Lung (tissue), 12 donors: ENCODE data around the gene VSNL1. TPM values are rescaled to one million over a fixed set of nuclear protein-coding genes. Genes with fewer than 3 reads are reported as not detected.

Experiments used
- ATAC-seq: fragments of 200-7000 bp; cut with Tn5 transposase; one replicate; pipeline ENCODE4 v1.9.1; 2020; ENCODE audit warnings: moderate number of reproducible peaks; ENCODE audit not compliant: insufficient read depth, low FRiP score
- DNase-seq, 3 donors: peaks; one replicate each; pipeline ENCODE4 v3.0.0-alpha.2; 2013 to 2017
- H3K27ac ChIP-seq, 2 donors: one replicate each; pipeline ENCODE4 v1.5.1; 2013; ENCODE audit warnings: mild to moderate bottlenecking in 2 of 2, moderate library complexity in 2 of 2, control low read depth in 1 of 2, inconsistent platforms in 1 of 2, low read depth in 1 of 2, low read length in 1 of 2
- H3K27me3 ChIP-seq, 3 donors: one replicate each; pipeline ENCODE4 v1.5.1; 2013; ENCODE audit warnings: low read length in 2 of 3; ENCODE audit not compliant: control insufficient read depth in 3 of 3, insufficient read depth in 3 of 3
- H3K36me3 ChIP-seq, 4 donors: one replicate each; pipeline ENCODE4 v1.5.1; 2013; ENCODE audit warnings: low read length in 4 of 4, mild to moderate bottlenecking in 1 of 4, moderate library complexity in 1 of 4; ENCODE audit not compliant: control insufficient read depth in 4 of 4, insufficient read depth in 4 of 4
- H3K4me1 ChIP-seq, 5 donors: one replicate each; pipeline ENCODE4 v1.5.1; 2013; ENCODE audit warnings: low read length in 5 of 5, mild to moderate bottlenecking in 2 of 5, moderate library complexity in 1 of 5; ENCODE audit not compliant: control insufficient read depth in 5 of 5, insufficient read depth in 5 of 5
- H3K4me3 ChIP-seq: one replicate; pipeline ENCODE4 v1.5.1; 2013; ENCODE audit warnings: mild to moderate bottlenecking, control low read depth, moderate library complexity
- H3K9ac ChIP-seq, 2 donors: one replicate each; pipeline ENCODE4 v1.5.1; 2013; ENCODE audit warnings: low read length in 2 of 2, control low read depth in 1 of 2; ENCODE audit not compliant: insufficient read depth in 1 of 2
- H3K9me3 ChIP-seq, 4 donors: one replicate each; pipeline ENCODE4 v1.5.1; 2013; ENCODE audit warnings: low read length in 3 of 4, mild to moderate bottlenecking in 1 of 4, moderate library complexity in 1 of 4; ENCODE audit not compliant: control insufficient read depth in 4 of 4, insufficient read depth in 3 of 4
- WGBS, 2 donors: extraction: QIAGEN DNeasy Blood & Tissue Kit; methylation state at CpG; one replicate each; pipeline ENCODE4 v1.1.7; 2013; 5-methylcytosine and 5-hydroxymethylcytosine counted together
- polyA plus RNA-seq, 2 donors: library from polyadenylated mRNA; stranded (reverse); fragments of 200-250 nt; gene quantifications; one replicate each; pipeline ENCODE4 v1.2.1, GENCODE V29; 2013
- total RNA-seq, 2 donors: library from RNA; depleted of rRNA in 1 of 2; stranded (reverse); fragments of >200 nt in 1 of 2; gene quantifications; one replicate each; pipeline ENCODE4 v1.2.1, GENCODE V29; 2014 to 2021
- TF ChIP-seq, protein P1 (sequence below): IDR thresholded peaks from 2 replicates; pipeline ENCODE4 v1.5.1; 2012; ENCODE audit warnings: mild to moderate bottlenecking; ENCODE audit errors: control extremely low read depth, extremely low read depth
- donor health status: control.
- donor health status: control.
- donor health status: Bipolar disorder and iron deficiency.
- donor health status: healthy.
- donor health status: DM: yes; HTN: yes; CAD: no.

The VSNL1 gene
- total and polyA plus RNA-seq, 4 donors: 0.87 to 6.9 (median 1.5) TPM

DNA sequence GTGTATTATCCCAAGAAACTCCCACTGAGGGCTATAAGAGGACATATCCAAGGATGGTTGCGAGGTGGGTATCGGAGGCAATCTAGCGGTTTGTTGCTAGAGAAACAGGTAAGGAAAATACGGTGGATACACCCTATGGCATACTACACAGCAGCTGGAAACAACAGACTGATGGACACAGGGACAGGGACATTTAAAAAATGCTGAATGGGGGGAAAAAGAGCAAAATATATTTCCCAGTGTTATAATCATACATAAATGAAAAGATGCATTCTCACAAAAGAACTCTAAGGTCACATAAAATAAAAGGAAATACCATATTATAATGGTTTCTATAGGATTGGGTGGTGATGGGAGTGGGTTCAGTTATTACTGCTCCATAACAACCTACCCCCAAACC is 117.3 kb downstream of the VSNL1 start:
- Histone ChIP-seq H3K27ac (no peak overlapping the region), H3K9me3 (no peaks in the 10 kb centered on the region), H3K9ac (no peak overlapping the region), H3K36me3 (peaks cover 0 to 8% (median 2%) of the 10 kb centered on the region in 4 donors), H3K27me3 (no peaks in the 10 kb centered on the region), H3K4me3 (no peak overlapping the region), H3K4me1 (no peaks in the 10 kb centered on the region)
- no peak for ATAC-seq
- TF ChIP-seq, protein P1, sequence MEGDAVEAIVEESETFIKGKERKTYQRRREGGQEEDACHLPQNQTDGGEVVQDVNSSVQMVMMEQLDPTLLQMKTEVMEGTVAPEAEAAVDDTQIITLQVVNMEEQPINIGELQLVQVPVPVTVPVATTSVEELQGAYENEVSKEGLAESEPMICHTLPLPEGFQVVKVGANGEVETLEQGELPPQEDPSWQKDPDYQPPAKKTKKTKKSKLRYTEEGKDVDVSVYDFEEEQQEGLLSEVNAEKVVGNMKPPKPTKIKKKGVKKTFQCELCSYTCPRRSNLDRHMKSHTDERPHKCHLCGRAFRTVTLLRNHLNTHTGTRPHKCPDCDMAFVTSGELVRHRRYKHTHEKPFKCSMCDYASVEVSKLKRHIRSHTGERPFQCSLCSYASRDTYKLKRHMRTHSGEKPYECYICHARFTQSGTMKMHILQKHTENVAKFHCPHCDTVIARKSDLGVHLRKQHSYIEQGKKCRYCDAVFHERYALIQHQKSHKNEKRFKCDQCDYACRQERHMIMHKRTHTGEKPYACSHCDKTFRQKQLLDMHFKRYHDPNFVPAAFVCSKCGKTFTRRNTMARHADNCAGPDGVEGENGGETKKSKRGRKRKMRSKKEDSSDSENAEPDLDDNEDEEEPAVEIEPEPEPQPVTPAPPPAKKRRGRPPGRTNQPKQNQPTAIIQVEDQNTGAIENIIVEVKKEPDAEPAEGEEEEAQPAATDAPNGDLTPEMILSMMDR: no peak
- DNase-seq: no peak
- WGBS, 2 donors: 98 to 99% methylated on average over 4 of the region's 4 CpGs

DNA sequence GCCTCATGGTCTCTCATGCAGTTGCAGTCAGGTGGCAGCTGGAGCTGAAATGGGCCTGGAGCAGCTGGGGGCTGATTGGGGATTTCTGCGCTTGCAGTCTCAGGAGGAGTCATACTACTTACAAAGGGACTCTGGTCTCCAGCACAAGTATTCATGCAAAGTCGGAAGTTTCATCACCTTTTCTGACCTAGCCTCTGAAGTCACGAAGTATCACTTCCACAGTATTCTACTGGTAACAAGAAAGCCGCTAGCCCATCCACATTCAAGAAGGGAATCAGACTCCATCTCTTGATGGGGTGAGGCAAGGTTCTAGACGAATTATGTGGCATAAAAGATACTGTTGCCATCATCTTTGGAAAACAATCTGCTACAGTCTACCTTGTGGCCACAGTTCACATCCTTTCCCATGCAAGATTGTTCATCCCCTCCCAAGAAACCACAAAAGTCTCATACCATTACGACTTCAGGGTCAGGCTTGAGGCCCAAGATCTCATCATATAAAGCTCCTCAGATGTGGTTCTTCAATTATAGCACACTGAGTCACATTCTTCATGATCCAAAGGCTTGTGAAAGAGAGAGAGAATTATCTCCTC is 117.9 kb downstream of the VSNL1 start:
- H3K9me3 ChIP-seq: no peaks in the 10 kb centered on the region
- no peak overlapping the region for H3K27ac ChIP-seq
- H3K27me3 ChIP-seq: no peaks in the 10 kb centered on the region
- TF ChIP-seq, protein P1: no peak
- DNase-seq (no peak), ATAC-seq (no peak)
- 87 to 91% methylated on average over 6 of the region's 6 CpGs for WGBS, 2 donors
- H3K4me3 ChIP-seq: no peak overlapping the region
- H3K4me1 ChIP-seq: peaks cover 0 to 4% (median 0%) of the 10 kb centered on the region in 5 donors
- peaks cover 0 to 8% (median 2%) of the 10 kb centered on the region in 4 donors for H3K36me3 ChIP-seq
- H3K9ac ChIP-seq: no peak overlapping the region

DNA sequence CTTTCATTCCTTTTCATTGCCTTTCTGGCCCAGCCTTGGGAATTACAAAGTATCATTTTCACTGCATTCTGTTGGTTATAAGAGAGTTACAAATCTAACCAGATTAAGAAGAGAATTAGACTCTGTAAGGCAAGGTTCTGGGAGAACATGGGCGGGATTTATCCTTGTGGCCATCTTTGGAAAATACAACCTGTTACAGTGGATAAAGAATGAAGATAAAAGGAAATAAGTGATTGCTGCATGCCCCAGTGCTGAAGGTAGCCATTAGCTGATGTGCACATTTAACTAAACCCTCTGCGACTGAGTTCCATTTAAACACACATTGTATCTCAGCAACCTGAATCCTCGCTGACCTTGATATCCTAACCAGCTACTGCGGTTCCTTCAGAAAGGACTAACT is 119.7 kb downstream of the VSNL1 start:
- peaks cover 0 to 4% (median 0%) of the 10 kb centered on the region in 5 donors for H3K4me1 ChIP-seq
- ATAC-seq (no peak), DNase-seq (no peak)
- no peaks in the 10 kb centered on the region for H3K9me3 ChIP-seq
- no peak overlapping the region for H3K9ac ChIP-seq
- TF ChIP-seq, protein P1: no peak
- H3K4me3 ChIP-seq: no peak overlapping the region
- H3K27me3 ChIP-seq: no peaks in the 10 kb centered on the region
- 84 to 90% methylated on average over 4 of the region's 4 CpGs for WGBS, 2 donors
- no peak overlapping the region for H3K27ac ChIP-seq
- H3K36me3 ChIP-seq: peaks cover 3 to 8% (median 6%) of the 10 kb centered on the region in 4 donors

DNA sequence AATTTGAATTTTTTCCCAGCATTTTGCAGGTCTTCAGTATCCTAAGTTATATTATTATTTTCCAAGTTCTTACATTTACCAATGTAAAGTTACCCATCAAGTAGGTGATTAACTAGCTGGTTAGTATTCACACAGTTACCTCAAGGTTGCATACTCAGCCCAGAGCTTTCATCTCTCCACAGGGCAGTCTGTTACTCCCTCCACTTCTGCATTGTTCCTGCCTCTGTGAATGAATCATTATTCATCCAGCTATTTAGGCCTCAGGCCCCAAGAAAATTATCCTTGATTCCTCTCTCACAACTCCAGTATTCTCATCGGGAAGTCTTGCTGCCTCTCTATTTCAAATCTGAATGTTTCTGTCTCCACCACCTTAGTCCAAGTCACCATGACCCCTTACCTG is 121.0 kb downstream of the VSNL1 start:
- 97 to 100% methylated on average over 1 of the region's 1 CpG for WGBS, 2 donors
- ATAC-seq: no peak
- Histone ChIP-seq H3K27me3 (no peaks in the 10 kb centered on the region), H3K4me3 (no peak overlapping the region), H3K9ac (no peak overlapping the region), H3K36me3 (peaks cover 7 to 10% (median 9%) of the 10 kb centered on the region in 4 donors), H3K9me3 (no peaks in the 10 kb centered on the region), H3K4me1 (peaks cover 0 to 4% (median 0%) of the 10 kb centered on the region in 5 donors), H3K27ac (no peak overlapping the region)
- DNase-seq: no peak
- TF ChIP-seq, protein P1: no peak
